Adrenal gland (tissue), 5 donors: ENCODE results near the gene NDRG2.

Source experiments
- CTCF ChIP-seq, 6 experiments: fragments of 450-650 bp in 4 of 6; fragments of 200-600 bp in 2 of 6; sonication (generic) in 1 of 6; IDR thresholded peaks; 1 replicate in 5 of 6; 2 replicates in 1 of 6; pipeline versions ENCODE4 v1.5.1 to v1.8.0; 2016 to 2021; ENCODE audit warnings: antibody characterized with exemption in 6 of 6, mild to moderate bottlenecking in 2 of 6, moderate library complexity in 1 of 6
- POLR2A ChIP-seq, 2 donors: fragments of 450-650 bp; IDR thresholded peaks; one replicate each; pipeline ENCODE4 v1.6.1; 2017; ENCODE audit warnings: antibody characterized with exemption in 2 of 2, mild to moderate bottlenecking in 2 of 2, moderate library complexity in 1 of 2
- donor health status: DM: no; HTN: no; CAD: no.

GRCh38 chr14:20986811-20987210 is 38.0 kb downstream of the NDRG2 start:
- TF ChIP-seq CTCF (IDR thresholded peaks at IDR 0.05) = no peak
- TF ChIP-seq POLR2A (IDR thresholded peaks at IDR 0.05) = no peak
